Rectal smooth muscle tissue (tissue), 1 donor: ENCODE results near the gene FADS6.
A peak's percentile ranks its signal among the peaks of the same experiment; 100 is the strongest.

Experiments
- H3K27ac ChIP-seq: one replicate; pipeline ENCODE4 v1.7.0; 2013; ENCODE audit warnings: low read depth, low read length, inconsistent platforms
- H3K27me3 ChIP-seq: one replicate; pipeline ENCODE4 v1.7.0; 2013; ENCODE audit warnings: low read length; ENCODE audit not compliant: control insufficient read depth, insufficient read depth
- H3K36me3 ChIP-seq: one replicate; pipeline ENCODE4 v1.7.0; 2013; ENCODE audit warnings: low read length; ENCODE audit not compliant: control insufficient read depth, insufficient read depth
- H3K4me1 ChIP-seq: one replicate; pipeline ENCODE4 v1.7.0; 2013; ENCODE audit warnings: low read length; ENCODE audit not compliant: control insufficient read depth, insufficient read depth
- H3K4me3 ChIP-seq: one replicate; pipeline ENCODE4 v1.7.0; 2013; ENCODE audit warnings: low read length
- H3K9ac ChIP-seq: one replicate; pipeline ENCODE4 v1.7.0; 2013; ENCODE audit warnings: low read length

FADS6 gene

DNA sequence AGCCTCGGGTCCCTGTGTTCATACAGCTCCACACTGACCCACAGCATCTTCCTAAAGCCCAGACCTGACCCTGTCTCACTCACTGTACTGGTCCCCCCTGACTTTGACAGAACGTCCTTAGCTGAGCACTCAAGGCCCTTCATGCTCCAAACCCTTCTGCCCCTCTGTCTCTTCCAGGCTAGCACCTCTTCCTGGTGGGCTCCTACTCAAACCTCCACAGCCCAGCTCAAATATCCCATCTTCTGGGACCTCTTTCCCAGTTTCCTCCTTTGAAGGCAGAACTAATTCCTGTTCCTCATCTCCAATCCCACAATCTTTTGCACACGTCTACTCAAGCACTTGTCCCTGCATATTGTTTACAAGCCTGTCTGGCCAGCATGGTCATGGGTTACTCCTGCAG lies 42.5 kb downstream of the FADS6 start:
- Histone ChIP-seq H3K4me3 (no peak overlapping the region), H3K36me3 (no peaks in the 10 kb centered on the region), H3K27ac (no peak overlapping the region), H3K27me3 (peaks cover 32% of the 10 kb centered on the region), H3K4me1 (no peaks in the 10 kb centered on the region), H3K9ac (no peak overlapping the region)

GRCh38 chr17:74850310-74850709 lies 43.1 kb downstream of the FADS6 start:
- no peak overlapping the region for H3K9ac ChIP-seq
- no peak overlapping the region for H3K4me3 ChIP-seq
- H3K4me1 ChIP-seq, result no peaks in the 10 kb centered on the region
- H3K36me3 ChIP-seq, result no peaks in the 10 kb centered on the region
- no peak overlapping the region for H3K27ac ChIP-seq
- peaks cover 32% of the 10 kb centered on the region for H3K27me3 ChIP-seq

DNA sequence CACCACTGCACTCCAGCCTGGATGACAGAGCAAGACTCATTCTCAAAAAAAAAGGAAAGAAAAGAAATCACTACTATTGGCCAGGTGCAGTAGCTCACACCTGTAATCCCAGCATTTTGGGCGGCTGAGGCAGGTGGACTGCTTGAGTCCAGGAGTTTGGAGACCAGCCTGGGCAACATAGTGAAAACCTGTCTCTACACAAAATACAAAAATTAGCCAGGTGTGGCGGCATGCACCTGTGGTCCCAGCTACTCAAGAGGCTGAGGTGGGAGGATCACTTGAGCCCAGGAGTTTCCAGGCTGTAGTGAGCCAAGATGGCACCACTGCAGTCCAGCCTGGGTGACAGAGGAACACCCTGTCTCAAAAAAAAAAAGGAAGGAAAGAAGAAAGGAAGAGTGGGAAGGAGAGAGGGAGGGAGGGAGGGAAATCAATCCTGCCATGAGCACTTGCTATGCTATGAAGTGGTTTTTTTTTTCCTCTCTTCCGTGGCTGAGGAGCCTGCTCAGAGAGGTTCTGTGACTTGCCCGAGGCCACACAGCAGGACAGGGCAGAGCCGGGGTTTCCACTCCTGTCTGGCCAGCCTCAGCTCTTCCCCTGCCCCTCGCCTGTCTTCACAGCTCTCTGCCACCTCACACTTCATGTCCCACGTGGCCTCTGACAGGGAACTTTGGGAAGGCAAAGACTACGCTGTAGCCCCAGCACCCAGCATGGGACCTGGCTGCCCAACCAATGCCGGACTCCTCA lies 44.6 kb downstream of the FADS6 start:
- H3K9ac ChIP-seq, result no peak overlapping the region
- H3K27me3 ChIP-seq, result peaks cover 25% of the 10 kb centered on the region
- H3K27ac ChIP-seq, result no peak overlapping the region
- H3K4me3 ChIP-seq, result no peak overlapping the region
- H3K36me3 ChIP-seq, result no peaks in the 10 kb centered on the region
- no peaks in the 10 kb centered on the region for H3K4me1 ChIP-seq

- Histone ChIP-seq H3K9ac (no peak overlapping the region), H3K27me3 (peaks cover 13% of the 10 kb centered on the region), H3K4me1 (no peaks in the 10 kb centered on the region), H3K36me3 (no peaks in the 10 kb centered on the region), H3K27ac (no peak overlapping the region), H3K4me3 (no peak overlapping the region)
These were observed 46.8 kb downstream of the FADS6 start for GRCh38 chr17:74846621-74847020.

GRCh38 chr17:74843352-74843627 lies 50.1 kb downstream of the FADS6 start:
- Histone ChIP-seq H3K27me3 (no peaks in the 10 kb centered on the region), H3K36me3 (no peaks in the 10 kb centered on the region), H3K9ac (no peak overlapping the region), H3K4me3 (no peak overlapping the region), H3K4me1 (peaks cover 5% of the 10 kb centered on the region), H3K27ac (no peak overlapping the region)

GRCh38 chr17:74842599-74843351 lies 50.7 kb downstream of the FADS6 start:
- Histone ChIP-seq H3K27ac (no peak overlapping the region), H3K4me3 (peak overlapping the region; percentile 50), H3K9ac (no peak overlapping the region)

DNA sequence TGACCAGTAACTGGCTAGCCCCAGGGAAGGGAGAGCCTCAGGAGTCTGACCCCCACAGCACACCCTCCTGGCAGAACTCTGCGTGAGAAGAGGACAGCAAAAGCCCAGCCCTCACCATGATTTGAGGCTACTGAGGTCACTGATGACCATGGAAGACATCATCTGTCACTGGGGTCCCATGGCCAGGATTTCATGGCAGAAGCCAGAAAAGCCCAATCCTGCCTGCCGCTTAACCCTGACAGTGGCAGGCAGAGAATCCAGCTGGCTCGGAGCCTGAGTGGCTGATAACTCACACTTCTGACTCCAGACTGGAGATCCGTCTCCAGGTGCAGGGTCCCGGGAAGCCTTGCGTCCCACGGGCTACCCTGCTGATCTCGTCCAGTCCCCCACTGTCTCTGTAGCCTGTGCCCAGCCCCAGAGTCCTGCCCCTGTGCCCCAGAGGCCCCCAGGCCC lies 51.3 kb downstream of the FADS6 start:
- Histone ChIP-seq H3K4me3 (peak overlapping the region; percentile 50), H3K27ac (no peak overlapping the region), H3K36me3 (no peaks in the 10 kb centered on the region), H3K27me3 (no peaks in the 10 kb centered on the region), H3K9ac (no peak overlapping the region), H3K4me1 (peaks cover 5% of the 10 kb centered on the region)

More at GRCh38 chr17:74842599-74843351, 50.7 kb downstream of the FADS6 start:
- H3K4me1 ChIP-seq, result peaks cover 5% of the 10 kb centered on the region
- H3K36me3 ChIP-seq, result no peaks in the 10 kb centered on the region
- no peaks in the 10 kb centered on the region for H3K27me3 ChIP-seq

GRCh38 chr17:74840989-74841666 lies 52.3 kb downstream of the FADS6 start:
- no peak overlapping the region for H3K4me3 ChIP-seq
- H3K27ac ChIP-seq, result peak overlapping the region; percentile 23
- no peak overlapping the region for H3K9ac ChIP-seq
- no peaks in the 10 kb centered on the region for H3K36me3 ChIP-seq
- no peaks in the 10 kb centered on the region for H3K27me3 ChIP-seq
- peaks cover 5% of the 10 kb centered on the region for H3K4me1 ChIP-seq

DNA sequence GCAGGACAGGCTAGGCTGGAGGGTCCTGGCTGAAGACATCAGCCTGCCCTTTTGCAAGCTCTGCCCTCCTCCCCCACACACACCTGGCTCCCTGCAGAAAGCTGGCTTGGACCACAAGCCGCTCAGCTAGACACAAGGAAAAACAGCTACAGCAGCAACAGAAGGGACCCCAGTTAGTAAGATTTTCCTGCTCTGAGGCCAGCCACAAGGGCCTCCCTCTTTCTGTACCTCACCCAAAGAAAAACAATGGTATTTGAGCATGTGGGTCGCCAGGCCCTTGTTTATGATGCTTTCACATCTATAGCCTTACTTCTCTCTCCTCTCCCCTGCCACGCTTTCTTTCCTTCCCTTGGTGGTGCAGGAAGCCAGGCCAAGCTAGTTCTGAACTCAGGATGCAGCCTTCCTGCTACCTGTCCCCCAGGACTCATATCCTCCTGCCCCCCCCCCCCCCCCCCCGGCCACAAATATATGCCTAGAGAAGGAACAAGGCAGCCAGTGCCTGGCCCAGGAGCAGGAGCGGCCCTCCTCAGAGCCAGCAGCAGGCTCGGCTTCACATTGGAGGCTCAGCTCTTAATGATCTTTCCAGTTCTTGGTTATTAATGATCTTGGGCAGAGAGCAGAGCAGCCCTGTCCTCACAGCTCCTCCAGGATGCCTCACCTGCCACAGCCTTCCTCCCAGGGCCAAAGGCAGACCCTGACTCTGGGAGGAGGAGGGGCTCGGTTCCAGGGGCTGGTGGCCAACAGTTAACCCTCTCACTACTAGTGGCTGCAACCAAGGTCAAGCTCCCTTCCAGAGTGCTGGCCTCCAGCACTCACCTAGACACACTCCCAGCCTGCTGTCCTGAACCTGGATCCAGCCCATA lies 53.2 kb downstream of the FADS6 start:
- H3K27me3 ChIP-seq, result no peaks in the 10 kb centered on the region
- peaks cover 5% of the 10 kb centered on the region for H3K4me1 ChIP-seq
- H3K9ac ChIP-seq, result no peak overlapping the region
- no peaks in the 10 kb centered on the region for H3K36me3 ChIP-seq
- H3K4me3 ChIP-seq, result no peak overlapping the region
- H3K27ac ChIP-seq, result no peak overlapping the region

- Histone ChIP-seq H3K27ac (no peak overlapping the region), H3K36me3 (no peaks in the 10 kb centered on the region), H3K4me1 (peaks cover 5% of the 10 kb centered on the region)
These were observed 55.2 kb downstream of the FADS6 start for GRCh38 chr17:74838274-74838673.

DNA sequence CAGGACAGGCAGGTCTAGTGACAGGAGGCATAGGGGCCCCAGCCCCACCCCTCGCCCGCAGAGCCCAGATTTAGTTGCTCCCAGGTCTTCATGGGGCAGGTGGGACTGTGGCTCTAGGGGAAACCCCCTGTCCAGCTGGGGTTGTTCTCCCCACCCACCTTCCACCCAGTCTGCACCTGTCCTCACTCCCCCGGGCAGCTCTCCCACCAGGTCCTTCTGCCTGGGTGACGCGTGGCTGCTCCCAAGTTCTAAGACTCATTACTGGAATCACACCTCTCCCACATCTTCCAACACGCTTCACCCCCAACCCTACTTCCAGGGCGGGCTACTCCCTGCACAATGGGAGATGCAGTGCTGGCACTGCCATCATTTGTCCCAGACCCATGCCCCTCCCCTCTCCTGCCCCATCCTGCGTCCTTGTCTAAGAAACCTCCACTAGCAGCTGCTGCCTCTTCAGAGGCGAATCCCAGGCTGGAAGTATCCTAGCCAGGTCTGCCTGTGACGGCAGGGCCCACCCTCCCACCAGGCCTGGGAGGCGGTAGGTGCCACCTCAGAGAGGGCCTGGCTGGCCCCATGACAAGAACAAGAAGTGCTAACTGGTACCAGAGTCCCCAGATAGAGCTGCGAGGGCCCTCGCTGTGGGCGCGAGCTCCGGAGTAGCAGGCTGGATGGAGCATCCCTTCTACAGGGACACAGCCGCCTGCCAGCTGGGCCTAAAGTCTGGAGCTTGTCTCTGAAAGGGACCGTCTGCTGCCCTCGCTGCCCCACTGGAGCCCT lies 56.6 kb downstream of the FADS6 start:
- no peak overlapping the region for H3K27ac ChIP-seq
- H3K27me3 ChIP-seq, result no peaks in the 10 kb centered on the region
- H3K36me3 ChIP-seq, result no peaks in the 10 kb centered on the region
- peaks cover 5% of the 10 kb centered on the region for H3K4me1 ChIP-seq
- H3K9ac ChIP-seq, result no peak overlapping the region
- no peak overlapping the region for H3K4me3 ChIP-seq

More at GRCh38 chr17:74838274-74838673, 55.2 kb downstream of the FADS6 start:
- Histone ChIP-seq H3K4me3 (no peak overlapping the region), H3K27me3 (no peaks in the 10 kb centered on the region), H3K9ac (no peak overlapping the region)
